ENCODE data around the gene C9orf78. TPM values are rescaled to one million over a fixed set of nuclear protein-coding genes. Genes with fewer than 3 reads are reported as not detected.

C9orf78 gene
- total and polyA plus RNA-seq, 4 donors = 31.1 to 84.2 (median 50.9) TPM

- TF ChIP-seq REST (IDR thresholded peaks at IDR 0.05) = no peak
- TF ChIP-seq NR2F2 (IDR thresholded peaks at IDR 0.05) = no peak
- no peak for TF ChIP-seq JUND (IDR thresholded peaks at IDR 0.05)
- no peak for TF ChIP-seq YY1 (IDR thresholded peaks at IDR 0.05)
- no peak for TF ChIP-seq TAF1 (conservative IDR thresholded peaks at IDR 0.05)
- no peak for TF ChIP-seq RXRA (IDR thresholded peaks at IDR 0.05)
Observed at GRCh38 chr9:129875687-129876395, 40.8 kb upstream of the C9orf78 start (continued).

- Histone ChIP-seq H3K27me3 (ENCODE audit: control insufficient read depth in 4 of 4, insufficient read depth in 4 of 4, low read length in 3 of 4) (no peaks in the 10 kb centered on the region), H3K4me1 (ENCODE audit: control insufficient read depth in 4 of 4, insufficient read depth in 4 of 4, low read length in 3 of 4) (no peaks in the 10 kb centered on the region), H3K9ac (ENCODE audit: low read depth in 1 of 2, low read length in 2 of 2) (no peak overlapping the region), H3K36me3 (ENCODE audit: control insufficient read depth in 4 of 4, insufficient read depth in 3 of 4, low read depth in 1 of 4, low read length in 3 of 4) (peaks cover 6 to 40% (median 9%) of the 10 kb centered on the region in 4 donors), H3K27ac (ENCODE audit: low read depth in 1 of 2, low read length in 2 of 2) (no peak overlapping the region), H3K9me3 (ENCODE audit: control insufficient read depth in 4 of 4, low read length in 3 of 4) (no peaks in the 10 kb centered on the region), H3K4me3 (ENCODE audit: low read depth in 1 of 3, low read length in 3 of 3) (no peak overlapping the region)
- no peak for TF ChIP-seq FOXA2 (IDR thresholded peaks at IDR 0.05)
- no peak for TF ChIP-seq YY1 (IDR thresholded peaks at IDR 0.05)
- no peak for TF ChIP-seq ATF3 (IDR thresholded peaks at IDR 0.05)
- no peak for TF ChIP-seq HNF4G (IDR thresholded peaks at IDR 0.05)
- TF ChIP-seq ZBTB33 (IDR thresholded peaks at IDR 0.05) = no peak
- TF ChIP-seq CTCF (IDR thresholded peaks at IDR 0.05; ENCODE audit: low read depth, low read length, missing input control) = no peak
- no peak for TF ChIP-seq GABPA (IDR thresholded peaks at IDR 0.05 in 1 of 2, conservative IDR thresholded peaks at IDR 0.05 in 1 of 2)
- no peak for TF ChIP-seq EGR1 (IDR thresholded peaks at IDR 0.05; ENCODE audit: low read depth in 2 of 2)
- no peak for TF ChIP-seq HNF4A (conservative IDR thresholded peaks at IDR 0.05)
- no peak for TF ChIP-seq FOXA1 (IDR thresholded peaks at IDR 0.05)
- TF ChIP-seq MAX (IDR thresholded peaks at IDR 0.05) = no peak
- TF ChIP-seq SP1 (IDR thresholded peaks at IDR 0.05) = no peak
- TF ChIP-seq JUND (IDR thresholded peaks at IDR 0.05) = no peak
- TF ChIP-seq RAD21 (IDR thresholded peaks at IDR 0.05) = no peak
- 93% methylated on average over 23 of the region's 23 CpGs for WGBS
- DNase-seq (ENCODE audit: low spot score) = no peak
Observed at GRCh38 chr9:129875181-129875611, 40.1 kb upstream of the C9orf78 start.

Measured in liver (tissue), 9 donors.